Tibial nerve (tissue), 4 donors: ENCODE measurements around the gene LRTM2.

Source experiments
- CTCF ChIP-seq, 5 experiments: fragments of 200-600 bp in 3 of 5; fragments of 450-650 bp in 2 of 5; sonication (generic) in 3 of 5; IDR thresholded peaks; one replicate each; pipeline ENCODE4 v1.5.1; 2016 to 2019; ENCODE audit warnings: antibody characterized with exemption in 5 of 5, mild to moderate bottlenecking in 3 of 5, moderate library complexity in 2 of 5
- EP300 ChIP-seq, 2 donors: sonication (generic); formaldehyde crosslinking; IDR thresholded peaks; one replicate each; pipeline ENCODE4 v1.6.1; 2017; ENCODE audit warnings: antibody characterized with exemption in 2 of 2, mild to moderate bottlenecking in 1 of 2

- TF ChIP-seq CTCF (IDR thresholded peaks at IDR 0.05) (no peak), EP300 (IDR thresholded peaks at IDR 0.05) (no peak)
Measured at GRCh38 chr12:1839956-1840951, 19.9 kb downstream of the LRTM2 start.
